Measurements from ENCODE around the gene ERI3.

Gene ERI3

DNA sequence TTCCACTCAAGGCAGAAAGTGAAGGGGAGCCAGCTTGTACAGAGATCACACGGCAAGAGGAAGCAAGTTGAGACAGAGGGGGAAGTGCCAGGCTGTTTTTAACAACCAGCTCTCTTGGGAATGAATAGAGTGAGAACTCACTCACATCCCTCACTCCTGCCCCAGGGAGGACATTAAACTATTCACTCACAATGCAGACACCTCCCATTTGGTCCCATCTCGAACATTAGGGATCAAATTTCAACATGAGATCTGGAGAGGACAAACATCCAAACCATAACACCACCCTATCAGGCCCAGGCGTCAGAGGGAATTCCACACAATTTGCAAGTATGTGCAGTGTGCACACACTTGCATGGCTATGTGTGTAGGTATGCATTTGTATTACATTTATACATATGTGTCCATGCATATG, 79.1 kb downstream of the ERI3 start:
- no peak for TF ChIP-seq CTCF (IDR thresholded peaks at IDR 0.05)
- DNase-seq (ENCODE audit: low spot score) = no peak
- Histone ChIP-seq H3K4me3 (no peak overlapping the region), H3K27ac (no peak overlapping the region)

GRCh38 chr1:44275296-44275962, 79.6 kb downstream of the ERI3 start:
- no peak for TF ChIP-seq CTCF (IDR thresholded peaks at IDR 0.05)
- Histone ChIP-seq H3K27ac (no peak overlapping the region), H3K4me3 (no peak overlapping the region)
- no peak for DNase-seq (ENCODE audit: low spot score)

DNA sequence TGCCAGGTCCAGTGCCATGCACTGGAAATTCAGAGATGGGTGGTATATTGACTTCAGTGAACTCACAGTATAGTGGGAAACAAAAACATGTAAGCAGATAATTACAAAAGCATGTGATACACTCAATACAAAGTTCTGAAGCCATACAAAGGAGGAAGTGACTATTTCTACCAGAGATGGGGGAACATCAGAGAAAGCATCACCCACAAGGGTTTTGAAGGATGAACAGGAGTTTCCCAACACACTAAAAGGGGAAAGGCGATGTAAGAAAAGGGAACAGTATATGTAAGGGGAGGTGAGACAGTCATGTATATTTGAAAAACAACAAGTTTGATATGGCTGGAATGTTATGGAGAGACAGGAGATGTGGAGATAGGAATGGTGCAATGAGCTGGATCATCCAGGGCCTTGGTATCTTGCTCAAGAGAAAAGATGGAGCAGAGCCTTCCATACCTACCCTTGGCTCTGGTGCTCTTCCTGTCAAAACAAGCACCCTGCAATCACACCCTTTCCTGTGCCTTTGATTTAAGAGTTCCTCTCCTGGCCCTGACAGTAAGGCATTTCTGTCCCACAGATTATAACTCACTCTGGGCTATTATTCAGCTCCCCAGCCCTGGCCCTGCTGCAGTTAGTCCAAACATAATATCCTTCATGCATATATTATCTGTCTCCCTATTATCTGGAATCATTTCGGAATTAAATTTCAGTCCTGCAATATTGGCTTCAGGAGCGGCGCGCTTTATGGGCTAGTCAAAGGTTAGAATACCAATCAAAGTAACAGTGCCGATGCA, 81.3 kb downstream of the ERI3 start:
- Histone ChIP-seq H3K27ac (no peak overlapping the region), H3K4me3 (no peak overlapping the region)
- TF ChIP-seq CTCF (IDR thresholded peaks at IDR 0.05) = no peak
- no peak for DNase-seq (ENCODE audit: low spot score)

DNA sequence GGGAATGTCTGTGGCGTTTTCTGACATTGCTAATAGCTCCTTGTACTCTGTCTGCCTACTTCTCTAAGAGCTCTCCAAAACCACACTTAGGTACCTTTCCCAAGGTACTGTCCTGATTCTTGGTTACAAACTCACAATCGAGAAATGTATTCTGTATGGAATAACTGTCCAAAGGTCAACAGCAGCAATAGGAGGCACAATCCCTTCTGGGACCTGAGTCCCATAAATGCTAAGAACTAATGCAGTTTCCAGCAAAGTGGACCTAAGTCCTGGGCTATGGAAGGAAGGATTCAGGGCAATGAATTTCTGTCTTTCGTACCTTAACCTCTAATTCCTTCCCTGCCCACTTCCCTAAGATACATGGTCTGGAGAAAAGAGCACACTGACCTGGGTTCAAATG, 82.1 kb downstream of the ERI3 start:
- no peak overlapping the region for H3K27ac ChIP-seq
- DNase-seq (ENCODE audit: low spot score) = no peak
- H3K4me3 ChIP-seq = no peak overlapping the region
- no peak for TF ChIP-seq CTCF (IDR thresholded peaks at IDR 0.05)

DNA sequence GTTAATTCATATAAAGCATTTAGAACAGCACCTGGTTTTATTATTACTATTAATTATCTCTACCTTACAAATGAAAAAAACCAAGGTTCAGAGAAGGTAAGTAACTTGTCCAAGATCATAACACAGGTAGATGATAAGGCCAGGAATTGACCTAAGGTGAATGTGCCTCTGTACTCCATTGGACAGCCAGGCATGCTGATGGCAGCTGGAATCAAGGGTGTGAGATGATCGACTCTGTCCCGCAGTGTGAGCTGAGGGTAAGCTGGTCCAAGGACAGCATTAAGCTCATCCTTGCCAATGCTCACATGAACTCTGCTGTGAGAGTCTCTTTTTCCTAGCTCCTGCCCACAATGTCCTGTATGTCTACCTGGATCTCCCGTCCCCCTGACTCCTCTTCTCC, 83.4 kb downstream of the ERI3 start:
- no peak overlapping the region for H3K4me3 ChIP-seq
- no peak for DNase-seq (ENCODE audit: low spot score)
- no peak for TF ChIP-seq CTCF (IDR thresholded peaks at IDR 0.05)

GRCh38 chr1:44270686-44271628, 84.1 kb downstream of the ERI3 start:
- TF ChIP-seq CTCF (IDR thresholded peaks at IDR 0.05) = no peak
- Histone ChIP-seq H3K4me3 (no peak overlapping the region), H3K27ac (no peak overlapping the region)
- no peak for DNase-seq (ENCODE audit: low spot score)

More for the DNA sequence above, 83.4 kb downstream of the ERI3 start:
- H3K27ac ChIP-seq = no peak overlapping the region
